ENCODE measurements around the gene MUC5AC.
A peak's percentile ranks its signal among the peaks of the same experiment; 100 is the strongest.

Gene MUC5AC

GRCh38 chr11:1227551-1228100 is 69.9 kb downstream of the MUC5AC start:
- no peak for DNase-seq

DNA sequence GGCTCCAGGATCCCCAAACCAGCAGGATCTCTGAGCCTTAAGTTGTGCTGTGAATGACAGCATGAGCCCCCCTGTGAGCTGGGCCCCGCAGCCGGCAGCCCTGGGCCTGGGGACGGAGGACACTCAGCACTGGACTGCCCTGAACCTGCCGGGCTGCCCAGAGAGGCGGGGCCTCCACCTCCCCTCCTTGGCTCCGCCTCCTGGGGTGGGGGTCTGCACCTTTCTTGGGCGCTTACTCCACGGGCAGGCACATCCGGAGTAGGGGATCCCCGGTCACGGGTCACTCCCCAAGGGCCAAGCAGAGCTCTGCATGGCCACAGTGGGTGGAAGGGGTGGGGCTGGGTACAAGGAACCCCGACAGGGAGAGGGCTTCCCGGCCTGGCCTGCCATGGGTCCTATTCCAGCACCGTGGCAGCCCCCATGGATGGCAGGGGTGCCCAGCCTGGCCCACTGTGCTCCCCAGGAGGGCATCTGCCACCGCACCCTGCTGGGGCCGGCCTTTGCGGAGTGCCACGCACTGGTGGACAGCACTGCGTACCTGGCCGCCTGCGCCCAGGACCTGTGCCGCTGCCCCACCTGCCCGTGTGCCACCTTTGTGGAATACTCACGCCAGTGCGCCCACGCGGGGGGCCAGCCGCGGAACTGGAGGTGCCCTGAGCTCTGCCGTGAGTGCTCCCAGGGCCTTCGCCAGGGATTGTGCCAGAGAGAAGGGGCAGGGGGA is 70.5 kb downstream of the MUC5AC start:
- DNase-seq, result no peak

DNA sequence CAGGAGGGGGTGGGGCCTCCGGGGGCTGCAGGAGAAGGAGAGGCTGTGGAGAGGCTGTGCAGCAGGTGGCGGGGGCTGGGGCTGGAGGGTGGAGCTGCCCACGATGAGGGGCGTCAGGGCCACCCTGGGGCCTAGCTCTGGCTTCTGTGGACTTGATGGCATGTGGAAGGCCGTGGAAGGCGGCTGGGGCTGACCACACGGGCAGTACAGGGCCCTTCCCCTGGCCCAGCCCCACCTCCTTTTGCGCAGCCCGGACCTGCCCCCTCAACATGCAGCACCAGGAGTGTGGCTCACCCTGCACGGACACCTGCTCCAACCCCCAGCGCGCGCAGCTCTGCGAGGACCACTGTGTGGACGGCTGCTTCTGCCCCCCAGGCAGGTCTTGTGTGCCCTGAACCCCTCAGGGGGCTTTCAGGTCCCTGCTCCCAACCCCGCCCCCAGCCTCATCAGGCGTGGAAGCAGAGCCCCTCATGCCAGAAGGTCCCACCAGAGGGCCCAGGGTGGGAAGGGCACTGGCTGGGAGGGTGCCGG is 71.2 kb downstream of the MUC5AC start:
- DNase-seq, result no peak

DNA sequence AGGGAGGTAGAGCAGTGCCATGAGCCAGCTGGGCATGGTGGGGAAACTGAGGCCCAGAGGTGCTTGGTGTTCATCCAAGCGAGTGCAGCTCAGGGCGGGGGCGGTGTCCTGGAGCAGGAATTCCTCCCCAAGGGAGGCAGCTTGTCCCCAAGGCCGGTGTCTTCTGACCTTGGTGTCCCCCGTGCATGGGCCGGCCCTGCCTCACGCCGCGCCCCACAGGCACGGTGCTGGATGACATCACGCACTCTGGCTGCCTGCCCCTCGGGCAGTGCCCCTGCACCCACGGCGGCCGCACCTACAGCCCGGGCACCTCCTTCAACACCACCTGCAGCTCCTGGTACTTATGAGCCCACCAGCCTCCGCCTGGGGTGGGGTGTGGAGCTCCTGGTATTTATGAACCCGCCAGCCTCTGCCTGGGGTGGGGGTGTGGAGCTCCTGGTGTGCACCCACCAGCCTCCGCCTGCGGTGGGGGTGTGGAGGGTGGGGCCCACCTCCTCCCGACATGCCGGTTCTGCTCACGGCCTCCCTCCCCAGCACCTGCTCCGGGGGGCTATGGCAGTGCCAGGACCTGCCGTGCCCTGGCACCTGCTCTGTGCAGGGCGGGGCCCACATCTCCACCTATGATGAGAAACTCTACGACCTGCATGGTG is 71.8 kb downstream of the MUC5AC start:
- DNase-seq, result no peak

DNA sequence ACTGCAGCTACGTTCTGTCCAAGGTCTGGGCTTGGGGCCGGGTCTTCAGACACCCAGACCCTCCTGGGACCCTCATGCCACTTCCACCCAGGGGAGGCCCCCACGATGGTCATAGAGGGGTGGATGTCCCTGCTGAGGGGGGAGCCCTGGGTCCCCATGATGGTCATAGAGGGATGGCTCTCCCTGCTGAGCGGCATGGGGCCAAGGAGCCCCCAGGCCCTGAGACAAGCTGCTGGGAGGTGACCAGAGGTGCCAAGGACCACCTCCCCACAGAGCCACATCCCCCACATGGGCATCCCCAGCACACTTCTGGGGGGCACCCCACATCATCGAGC is 72.3 kb downstream of the MUC5AC start:
- no peak for DNase-seq

- DNase-seq, result no peak
These were observed 73.0 kb downstream of the MUC5AC start for GRCh38 chr11:1230456-1231395.

- DNase-seq, result peak; percentile 8
These were observed 73.8 kb downstream of the MUC5AC start for GRCh38 chr11:1231396-1232020.

- DNase-seq, result no peak
These were observed 74.5 kb downstream of the MUC5AC start for GRCh38 chr11:1232021-1232882.

DNA sequence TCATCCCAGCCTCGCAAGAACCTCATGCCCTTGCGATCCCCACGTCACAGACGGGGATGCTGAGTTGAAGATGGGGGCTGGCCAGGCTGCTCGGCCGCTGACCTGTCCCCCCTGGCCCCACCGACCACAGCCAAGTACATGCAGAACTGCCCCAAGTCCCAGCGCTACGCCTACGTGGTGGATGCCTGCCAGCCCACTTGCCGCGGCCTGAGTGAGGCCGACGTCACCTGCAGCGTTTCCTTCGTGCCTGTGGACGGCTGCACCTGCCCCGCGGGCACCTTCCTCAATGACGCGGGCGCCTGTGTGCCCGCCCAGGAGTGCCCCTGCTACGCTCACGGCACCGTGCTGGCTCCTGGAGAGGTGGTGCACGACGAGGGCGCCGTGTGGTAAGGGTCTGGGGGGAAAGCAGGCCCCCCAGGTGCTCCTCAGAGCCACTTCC is 75.1 kb downstream of the MUC5AC start:
- no peak for DNase-seq

- DNase-seq, result no peak
These were observed 75.7 kb downstream of the MUC5AC start for GRCh38 chr11:1233351-1234053.

- DNase-seq, result no peak
These were observed 76.4 kb downstream of the MUC5AC start for GRCh38 chr11:1234054-1234720.

GRCh38 chr11:1234771-1235305 is 77.1 kb downstream of the MUC5AC start:
- DNase-seq, result no peak

DNA sequence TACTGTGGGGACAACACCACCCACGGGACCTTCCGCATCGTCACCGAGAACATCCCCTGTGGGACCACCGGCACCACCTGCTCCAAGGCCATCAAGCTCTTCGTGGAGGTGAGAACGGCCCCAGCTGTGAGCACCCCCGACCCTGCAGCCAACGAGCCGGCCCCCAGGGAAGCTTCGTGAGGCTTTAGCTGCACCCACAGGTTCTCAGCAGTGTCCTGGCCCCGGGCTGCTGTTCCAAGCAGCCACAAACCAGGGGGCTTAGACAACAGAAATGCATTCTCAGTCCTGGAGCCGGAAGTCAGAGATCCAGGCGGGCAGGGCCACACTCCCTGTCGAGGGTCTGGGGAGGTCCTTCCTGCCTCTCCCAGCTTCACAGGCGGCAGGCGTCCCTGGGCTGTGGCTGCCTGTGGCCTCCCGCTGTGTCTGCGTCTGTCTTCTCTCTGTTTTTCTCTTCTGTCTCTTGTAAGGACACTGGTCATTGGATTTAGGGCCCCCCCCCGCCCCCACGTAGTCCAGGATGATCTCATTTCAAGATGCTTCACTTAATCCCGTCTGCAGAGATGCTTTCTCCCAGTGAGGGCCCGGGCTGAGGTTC is 77.7 kb downstream of the MUC5AC start:
- no peak for DNase-seq

GRCh38 chr11:1235901-1236315 is 78.2 kb downstream of the MUC5AC start:
- no peak for DNase-seq

GRCh38 chr11:1236316-1237127 is 78.8 kb downstream of the MUC5AC start:
- DNase-seq, result no peak

GRCh38 chr11:1237128-1237580 is 79.4 kb downstream of the MUC5AC start:
- no peak for DNase-seq

DNA sequence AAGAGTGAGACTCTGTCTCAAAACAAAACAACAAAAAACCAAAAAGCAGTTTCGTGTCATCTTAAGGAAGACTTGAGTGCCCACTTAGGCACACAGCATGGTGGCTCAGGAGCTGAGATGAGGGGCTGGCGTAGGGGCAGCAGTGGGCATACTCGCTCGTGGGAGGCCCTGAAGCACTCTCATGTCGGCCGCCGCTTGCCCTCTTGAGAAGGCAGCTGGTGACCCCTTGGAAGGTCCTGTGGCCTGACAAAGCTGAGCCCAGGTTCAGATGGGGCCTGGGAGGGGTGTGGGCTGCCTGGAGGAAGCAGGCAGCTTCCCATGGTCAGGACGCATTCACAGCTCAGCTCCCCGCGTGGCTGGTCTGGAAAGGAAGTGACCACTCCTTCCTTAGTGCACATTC is 80.1 kb downstream of the MUC5AC start:
- no peak for DNase-seq

- DNase-seq, result no peak
These were observed 81.2 kb downstream of the MUC5AC start for GRCh38 chr11:1238767-1239595.

Data from NCI-H1105 treated with DMSO at 0.1 percent for 48 hours (cell line).